ENCODE measurements around the gene SERBP1.

SERBP1 gene

GRCh38 chr1:67371043-67371442, 59.2 kb downstream of the SERBP1 start:
- DNase-seq (ENCODE audit: insufficient read length, low spot score) (no peak), FAIRE-seq (no peak)

- DNase-seq (ENCODE audit: insufficient read length, low spot score) (no peak), FAIRE-seq (no peak)
Observed at GRCh38 chr1:67368046-67368514, 62.1 kb downstream of the SERBP1 start.

- DNase-seq (ENCODE audit: insufficient read length, low spot score): no peak
- no peak for FAIRE-seq
Observed at GRCh38 chr1:67367370-67368045, 62.7 kb downstream of the SERBP1 start.

- FAIRE-seq (no peak), DNase-seq (ENCODE audit: insufficient read length, low spot score) (no peak)
Observed at GRCh38 chr1:67361641-67362040, 68.6 kb downstream of the SERBP1 start.

GRCh38 chr1:67359592-67359991, 70.6 kb downstream of the SERBP1 start:
- no peak for FAIRE-seq

More at GRCh38 chr1:67359592-67359991, 70.6 kb downstream of the SERBP1 start:
- no peak for DNase-seq (ENCODE audit: insufficient read length, low spot score)
